Mesothelial cell of epicardium (in vitro differentiated cells): ENCODE measurements around the gene PCBP4. TPM values are rescaled to one million over a fixed set of nuclear protein-coding genes. Genes with fewer than 3 reads are reported as not detected.
A peak's percentile ranks its signal among the peaks of the same experiment; 100 is the strongest.

Experiments
- DNase-seq, 2 experiments: peaks; one replicate each; pipeline ENCODE4 v3.0.0; 2021; ENCODE audit warnings: low spot score in 2 of 2; ENCODE audit not compliant: unreplicated experiment in 2 of 2
- H3K27ac Mint-ChIP-seq: 2 replicates; pipeline ENCODE4 v1.8.0; 2021; ENCODE audit warnings: mixed read lengths
- H3K27me3 Mint-ChIP-seq: 2 replicates; pipeline ENCODE4 v1.8.0; 2021; ENCODE audit warnings: low read depth, mixed read lengths
- H3K36me3 Mint-ChIP-seq: 2 replicates; pipeline ENCODE4 v1.8.0; 2021; ENCODE audit warnings: mixed read lengths
- H3K4me1 Mint-ChIP-seq: 2 replicates; pipeline ENCODE4 v1.8.0; 2021; ENCODE audit warnings: mixed read lengths
- H3K4me3 Mint-ChIP-seq: 2 replicates; pipeline ENCODE4 v1.8.0; 2021; ENCODE audit warnings: mild to moderate bottlenecking, moderate library complexity, mixed read lengths
- H3K9me3 Mint-ChIP-seq: 2 replicates; pipeline ENCODE4 v1.8.0; 2021; ENCODE audit warnings: mixed read lengths
- CTCF ChIP-seq: fragments of 200-600 bp; sonication (generic); IDR thresholded peaks from one replicate; pipeline ENCODE4 v1.5.0; 2021; ENCODE audit warnings: antibody characterized with exemption; ENCODE audit not compliant: unreplicated experiment
- total RNA-seq: library from RNA; stranded (reverse); gene quantifications from 3 replicates; pipeline ENCODE4 v1.2.1, GENCODE V29; 2021

Gene PCBP4
- total RNA-seq, 1 donor from 2014 or later: 62.0 TPM

DNA sequence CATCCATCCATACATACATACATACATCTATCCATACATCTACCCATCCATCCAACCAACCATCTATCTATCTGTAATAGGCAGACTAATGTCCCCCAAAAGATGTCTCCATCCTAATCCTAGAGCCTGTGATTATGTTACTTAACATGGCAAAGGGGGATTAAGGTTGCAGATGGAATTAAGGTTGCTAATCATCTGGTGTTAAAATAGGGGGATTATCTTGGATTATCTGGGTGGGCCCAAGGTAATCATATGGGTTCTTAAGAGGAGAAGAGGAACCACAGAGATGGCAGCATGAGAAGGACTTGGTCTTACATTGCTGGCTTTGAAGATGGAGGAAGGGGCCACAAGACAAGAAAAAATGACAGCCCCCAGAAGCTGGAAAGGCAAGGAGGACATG is 43.2 kb upstream of the PCBP4 start:
- H3K4me1 Mint-ChIP-seq: peaks cover 18% of the 10 kb centered on the region
- no peaks in the 10 kb centered on the region for H3K36me3 Mint-ChIP-seq
- no peaks in the 10 kb centered on the region for H3K9me3 Mint-ChIP-seq
- DNase-seq: no peak
- no peak overlapping the region for H3K27ac Mint-ChIP-seq
- TF ChIP-seq CTCF: no peak
- H3K4me3 Mint-ChIP-seq: no peak overlapping the region
- no peaks in the 10 kb centered on the region for H3K27me3 Mint-ChIP-seq

DNA sequence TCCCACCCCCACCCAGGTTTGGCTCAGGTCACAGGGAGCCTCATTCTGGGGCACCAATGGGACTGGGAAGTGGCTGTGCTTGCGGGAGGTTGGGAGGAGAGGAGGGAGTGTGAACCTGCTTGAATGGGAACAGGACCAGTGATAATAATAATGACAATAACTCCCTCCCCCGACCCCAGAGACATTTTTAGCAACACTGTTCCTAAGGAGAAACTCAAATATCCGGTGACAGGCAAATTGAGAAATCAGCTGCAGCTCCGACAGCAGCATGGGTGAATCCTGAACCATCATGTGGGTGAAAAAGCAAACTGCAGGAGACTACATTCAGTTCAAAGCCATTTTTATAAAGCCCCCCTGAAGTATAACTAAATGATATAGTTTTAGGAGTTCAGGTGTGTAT is 40.0 kb upstream of the PCBP4 start:
- Mint-ChIP-seq H3K27me3 (peaks cover 1% of the 10 kb centered on the region), H3K4me3 (no peak overlapping the region), H3K4me1 (peaks cover 27% of the 10 kb centered on the region), H3K36me3 (no peaks in the 10 kb centered on the region), H3K27ac (no peak overlapping the region), H3K9me3 (no peaks in the 10 kb centered on the region)
- TF ChIP-seq CTCF: no peak
- no peak for DNase-seq

DNA sequence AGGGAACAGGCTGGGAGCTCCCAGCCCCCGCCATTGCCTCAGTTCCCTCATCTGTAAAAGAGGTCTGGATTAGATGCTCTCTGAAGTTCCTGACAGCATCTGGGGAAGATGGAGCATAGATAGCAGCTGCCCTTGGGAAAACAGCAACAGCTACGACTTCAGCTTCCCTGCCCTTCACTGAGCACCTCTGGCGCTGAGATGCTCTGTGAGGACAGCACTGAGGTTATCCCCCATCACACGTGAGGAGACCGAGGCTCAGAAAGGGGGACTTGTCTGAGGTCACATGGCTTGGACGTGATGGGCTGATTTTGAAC is 39.5 kb upstream of the PCBP4 start:
- no peak overlapping the region for H3K27ac Mint-ChIP-seq
- H3K9me3 Mint-ChIP-seq: no peaks in the 10 kb centered on the region
- H3K36me3 Mint-ChIP-seq: no peaks in the 10 kb centered on the region
- peaks cover 1% of the 10 kb centered on the region for H3K27me3 Mint-ChIP-seq
- no peak for TF ChIP-seq CTCF
- peaks cover 27% of the 10 kb centered on the region for H3K4me1 Mint-ChIP-seq
- DNase-seq: no peak
- H3K4me3 Mint-ChIP-seq: no peak overlapping the region

- Mint-ChIP-seq H3K27ac (peak overlapping the region; percentile 78), H3K4me1 (peaks cover 30% of the 10 kb centered on the region), H3K36me3 (no peaks in the 10 kb centered on the region), H3K4me3 (peak overlapping the region; percentile 20), H3K27me3 (peaks cover 1% of the 10 kb centered on the region), H3K9me3 (no peaks in the 10 kb centered on the region)
- no peak for DNase-seq
- TF ChIP-seq CTCF: no peak
These were observed 39.0 kb upstream of the PCBP4 start for GRCh38 chr3:52006017-52006819.

- peak overlapping the region; percentile 20 for H3K4me3 Mint-ChIP-seq
- peak overlapping the region; percentile 78 for H3K27ac Mint-ChIP-seq
- H3K4me1 Mint-ChIP-seq: peaks cover 30% of the 10 kb centered on the region
- DNase-seq: peak; percentile 75 to 90
- H3K9me3 Mint-ChIP-seq: no peaks in the 10 kb centered on the region
- no peak for TF ChIP-seq CTCF
- H3K27me3 Mint-ChIP-seq: peaks cover 1% of the 10 kb centered on the region
- no peaks in the 10 kb centered on the region for H3K36me3 Mint-ChIP-seq
These were observed 38.3 kb upstream of the PCBP4 start for GRCh38 chr3:52005571-52005986.
